GM20000 (cell line): Measurements from ENCODE around the gene SNRPA.
"Not testable (repeated sequence)": the region's sequence is repeated elsewhere in the genome, so short reads cannot be mapped to it uniquely, and the experiment has no call there.

Experiments
- DNase-seq: peaks from one replicate; pipeline ENCODE4 v3.0.0; 2012; ENCODE audit warnings: low spot score
- TF ChIP-seq, protein P1 (sequence below): IDR thresholded peaks from 2 replicates; pipeline ENCODE4 v1.5.1; 2012; ENCODE audit warnings: mild to moderate bottlenecking, control low read depth; ENCODE audit errors: extremely low read depth, missing control alignments

The SNRPA gene

DNA sequence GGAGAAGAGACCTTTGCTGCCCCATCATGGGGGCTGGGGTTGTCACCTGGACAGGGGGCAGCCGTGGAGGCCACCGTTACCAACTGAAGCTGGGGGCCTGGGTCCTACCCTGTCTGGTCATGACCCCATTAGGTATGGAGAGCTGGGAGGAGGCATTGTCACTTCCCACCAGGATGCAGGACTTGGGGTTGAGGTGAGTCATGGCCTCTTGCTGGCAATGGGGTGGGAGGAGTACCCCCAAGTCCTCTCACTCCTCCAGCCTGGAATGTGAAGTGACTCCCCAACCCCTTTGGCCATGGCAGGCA lies 57.0 kb downstream of the SNRPA start:
- DNase-seq, result no peak
- TF ChIP-seq, protein P1, sequence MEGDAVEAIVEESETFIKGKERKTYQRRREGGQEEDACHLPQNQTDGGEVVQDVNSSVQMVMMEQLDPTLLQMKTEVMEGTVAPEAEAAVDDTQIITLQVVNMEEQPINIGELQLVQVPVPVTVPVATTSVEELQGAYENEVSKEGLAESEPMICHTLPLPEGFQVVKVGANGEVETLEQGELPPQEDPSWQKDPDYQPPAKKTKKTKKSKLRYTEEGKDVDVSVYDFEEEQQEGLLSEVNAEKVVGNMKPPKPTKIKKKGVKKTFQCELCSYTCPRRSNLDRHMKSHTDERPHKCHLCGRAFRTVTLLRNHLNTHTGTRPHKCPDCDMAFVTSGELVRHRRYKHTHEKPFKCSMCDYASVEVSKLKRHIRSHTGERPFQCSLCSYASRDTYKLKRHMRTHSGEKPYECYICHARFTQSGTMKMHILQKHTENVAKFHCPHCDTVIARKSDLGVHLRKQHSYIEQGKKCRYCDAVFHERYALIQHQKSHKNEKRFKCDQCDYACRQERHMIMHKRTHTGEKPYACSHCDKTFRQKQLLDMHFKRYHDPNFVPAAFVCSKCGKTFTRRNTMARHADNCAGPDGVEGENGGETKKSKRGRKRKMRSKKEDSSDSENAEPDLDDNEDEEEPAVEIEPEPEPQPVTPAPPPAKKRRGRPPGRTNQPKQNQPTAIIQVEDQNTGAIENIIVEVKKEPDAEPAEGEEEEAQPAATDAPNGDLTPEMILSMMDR, result no peak

DNA sequence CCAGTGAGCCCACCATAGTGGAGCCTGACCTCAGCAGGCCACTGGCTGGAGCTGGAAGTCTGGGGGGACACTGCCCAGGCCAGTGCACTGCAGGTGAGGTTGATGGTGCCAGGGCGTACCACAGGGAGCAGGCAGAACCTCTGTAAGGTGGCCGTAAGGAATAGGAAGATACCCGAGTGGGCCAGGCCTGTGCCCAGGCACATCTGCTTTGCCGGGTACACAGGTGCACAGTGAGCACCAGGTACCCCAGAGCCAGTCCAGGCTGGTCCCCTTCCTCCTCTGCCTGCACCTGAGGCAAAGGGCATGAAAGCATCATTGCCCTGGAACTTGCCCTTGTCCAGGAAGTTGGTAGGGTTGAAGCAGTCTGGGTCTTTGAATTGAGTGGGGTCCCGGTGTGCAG lies 57.5 kb downstream of the SNRPA start:
- TF ChIP-seq, protein P1, result no peak
- no peak for DNase-seq

DNA sequence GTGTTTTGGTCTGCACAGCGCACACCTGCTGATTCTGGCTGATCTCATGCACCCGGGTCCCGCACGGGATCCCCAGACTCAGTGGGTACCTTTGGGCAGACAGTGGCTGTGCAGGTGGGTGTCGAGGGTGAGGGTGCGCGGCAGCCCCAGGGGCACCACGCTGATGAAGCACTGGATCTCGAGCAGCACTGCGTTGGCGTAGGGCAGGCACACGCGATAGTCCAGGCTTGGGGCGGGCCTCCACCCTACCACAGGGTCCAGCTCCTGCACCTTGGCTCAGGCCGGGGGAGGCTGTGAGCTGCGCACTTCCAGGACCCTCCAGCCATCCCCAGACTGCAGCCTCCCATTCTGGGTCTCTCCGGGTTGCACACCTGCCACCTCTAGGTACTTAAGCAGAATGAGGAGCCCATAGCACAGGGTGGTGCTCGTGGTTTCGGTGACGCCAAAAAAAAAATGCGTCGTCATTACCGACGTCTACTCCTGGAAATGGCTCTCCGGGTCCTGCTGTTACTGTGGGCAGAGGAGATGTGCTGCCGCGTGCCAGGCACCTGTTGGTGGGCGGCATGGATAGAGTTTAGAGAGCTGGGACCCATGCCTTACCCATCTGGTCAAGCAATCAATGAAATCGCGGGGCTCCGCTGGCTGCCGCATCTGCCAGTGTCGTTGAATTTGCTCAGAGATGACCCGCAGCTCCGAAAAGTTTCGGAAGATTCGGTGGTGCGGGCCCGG lies 58.5 kb downstream of the SNRPA start:
- DNase-seq, result no peak
- TF ChIP-seq, protein P1, result no peak

DNA sequence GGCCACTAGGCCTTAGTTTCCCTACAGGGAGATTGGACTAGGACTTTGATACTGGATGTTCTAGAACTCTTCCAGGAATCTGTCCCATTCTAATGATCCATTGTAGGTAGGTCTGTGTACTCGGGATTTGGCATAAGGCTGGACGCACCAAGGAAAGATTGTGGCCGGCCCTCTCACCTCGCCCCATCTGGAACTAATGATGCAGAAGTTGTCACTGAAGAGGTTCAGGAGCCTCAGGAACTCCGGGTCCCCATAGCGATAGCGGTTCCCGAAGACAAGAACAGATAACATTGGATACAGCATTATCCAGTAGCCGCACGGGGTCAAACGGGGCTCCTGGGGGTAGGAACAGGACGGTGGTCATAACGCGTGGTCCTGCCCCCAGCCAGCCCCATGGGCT lies 59.2 kb downstream of the SNRPA start:
- TF ChIP-seq, protein P1, result no peak
- DNase-seq, result no peak

DNA sequence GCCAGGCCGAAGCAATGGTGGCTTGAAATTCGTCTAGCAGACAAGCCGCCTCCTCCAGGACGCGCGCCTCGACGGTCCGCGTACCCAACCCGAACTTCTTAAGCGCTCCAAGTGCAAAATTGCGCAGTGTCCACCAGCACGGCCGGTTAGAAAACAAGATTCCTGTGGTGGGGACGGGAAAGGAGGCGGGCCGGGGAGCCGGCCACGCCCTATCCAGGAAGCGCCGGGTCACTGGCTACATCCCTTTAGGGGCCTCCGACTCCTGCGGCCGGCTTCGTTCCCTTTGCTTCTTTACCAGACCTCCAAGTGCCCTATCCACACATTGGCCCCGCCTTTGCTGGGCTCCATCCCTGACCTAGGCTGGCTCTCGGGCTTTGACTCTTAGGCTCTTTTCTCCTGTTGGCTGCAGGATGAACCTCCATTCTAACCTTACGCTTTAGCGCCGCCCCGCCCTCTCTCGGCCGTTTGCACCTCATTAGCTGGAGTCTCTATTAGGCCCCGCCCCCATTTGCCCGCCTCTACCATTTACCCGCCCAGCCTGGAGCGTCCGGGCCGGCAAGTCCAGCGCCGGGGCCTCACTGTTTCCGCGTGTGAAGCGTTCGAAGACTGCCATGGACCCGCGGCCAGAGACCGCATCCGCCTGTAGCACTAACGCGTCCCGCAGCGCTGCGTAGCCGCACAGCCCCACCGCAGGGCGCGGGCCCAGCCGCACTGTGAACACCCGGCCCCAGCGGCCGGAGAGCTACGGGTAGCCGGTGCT lies 59.8 kb downstream of the SNRPA start:
- DNase-seq, result not testable (repeated sequence)

DNA sequence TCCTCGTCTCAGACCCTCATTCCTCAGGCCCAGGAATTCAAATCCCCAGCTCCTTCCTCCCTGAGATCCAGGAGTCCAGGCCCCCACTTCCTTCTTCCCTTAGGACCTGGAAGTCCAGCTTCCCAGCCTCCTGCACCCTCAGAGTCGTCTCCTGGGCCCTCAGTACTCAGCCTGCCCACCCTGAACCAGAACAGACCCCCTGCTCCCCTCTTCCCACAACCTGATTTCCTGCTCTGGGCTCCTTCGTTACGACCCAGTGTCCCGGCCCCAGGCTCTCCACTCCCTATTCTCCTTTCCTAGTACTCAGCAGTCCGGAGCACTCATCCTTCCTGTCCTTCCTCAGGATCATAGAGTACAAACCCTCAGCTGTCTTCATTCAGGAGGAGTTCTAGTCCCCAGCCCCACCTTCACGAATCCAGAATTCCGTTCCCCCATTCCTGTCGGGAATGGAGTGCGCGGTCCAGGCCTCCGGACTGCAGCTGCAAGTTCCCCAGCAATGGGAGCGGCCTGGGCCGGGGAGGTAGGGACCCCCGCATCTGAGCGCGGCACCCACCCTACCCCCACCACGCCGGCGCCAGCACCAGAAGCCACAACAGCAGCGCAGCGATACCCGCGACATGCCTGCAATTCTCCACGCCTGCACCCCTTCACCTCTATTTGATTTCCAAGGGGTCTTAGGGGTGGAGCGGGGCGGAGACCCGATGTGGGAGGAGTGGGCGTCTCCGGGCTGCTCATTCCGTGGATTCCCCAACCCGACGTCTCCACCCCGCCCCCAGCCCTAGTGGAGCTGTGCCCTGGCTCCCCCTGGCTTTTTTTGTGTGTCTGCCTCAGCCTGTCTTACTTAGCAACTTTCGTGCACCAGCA lies 60.7 kb downstream of the SNRPA start:
- DNase-seq, result no peak
- TF ChIP-seq, protein P1, result no peak

DNA sequence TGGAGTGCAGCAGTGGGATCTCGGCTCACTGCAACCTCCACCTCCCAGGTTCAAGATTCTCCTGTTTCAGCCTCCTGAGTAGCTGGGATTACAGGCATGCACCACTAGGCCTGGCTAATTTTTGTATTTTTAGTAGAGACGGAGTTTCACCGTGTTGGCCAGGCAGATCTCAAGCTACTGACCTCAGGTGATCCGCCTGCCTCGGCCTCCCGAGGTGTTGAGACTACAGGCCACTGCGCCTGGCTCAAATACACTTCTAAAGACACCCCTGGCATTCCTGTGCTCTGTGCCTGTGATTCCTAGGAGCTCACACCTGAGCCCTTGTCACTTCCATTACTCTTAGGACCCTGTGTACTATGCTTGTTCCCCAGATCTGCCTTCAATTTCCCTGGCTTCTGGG lies 61.6 kb downstream of the SNRPA start:
- DNase-seq, result not testable (repeated sequence)

DNA sequence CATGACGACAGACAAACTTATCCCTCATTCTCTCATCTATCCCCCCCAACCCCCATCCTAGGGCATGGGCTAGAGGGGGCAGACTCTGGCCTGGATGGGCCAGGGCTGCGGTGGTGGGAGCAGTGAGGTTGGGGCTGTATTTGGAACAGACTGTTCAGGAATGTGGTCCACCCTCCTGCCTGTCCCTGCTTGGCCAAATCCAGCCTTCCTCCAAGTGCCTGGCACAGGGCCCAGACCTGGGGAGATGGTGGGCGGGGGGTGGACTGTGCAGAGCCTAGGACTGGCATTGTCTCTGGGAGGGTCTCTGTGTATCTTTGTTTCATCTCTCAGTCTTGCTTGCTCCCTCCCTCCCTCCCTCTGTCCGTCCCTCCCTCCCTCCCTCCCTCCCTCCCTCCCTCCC lies 62.2 kb downstream of the SNRPA start:
- TF ChIP-seq, protein P1, result no peak
- no peak for DNase-seq
